ENCODE measurements around the gene NFE2L3.

GRCh38 chr7:26190417-26190869 lies 38.4 kb downstream of the NFE2L3 start:
- TF ChIP-seq GATA3 (IDR thresholded peaks at IDR 0.05; ENCODE audit: low read depth, low read length) (no peak), GATA2 (IDR thresholded peaks at IDR 0.05; ENCODE audit: low read depth, low read length) (no peak)

All from SH-SY5Y (cell line).